Osteocyte (in vitro differentiated cells): Measurements from ENCODE around the gene OR2A2. TPM values are rescaled to one million over a fixed set of nuclear protein-coding genes. Genes with fewer than 3 reads are reported as not detected.

Experiments used
- DNase-seq: peaks from one replicate; pipeline ENCODE4 v3.0.0; 2021; ENCODE audit warnings: mixed read lengths; ENCODE audit not compliant: unreplicated experiment; ENCODE audit errors: extremely low spot score
- H3K27ac Mint-ChIP-seq: one replicate; pipeline ENCODE4 v1.8.0; 2021; ENCODE audit warnings: mild to moderate bottlenecking, mixed read lengths; ENCODE audit not compliant: unreplicated experiment
- H3K27me3 Mint-ChIP-seq: one replicate; pipeline ENCODE4 v1.8.0; 2021; ENCODE audit warnings: mixed read lengths; ENCODE audit not compliant: unreplicated experiment
- H3K36me3 Mint-ChIP-seq: one replicate; pipeline ENCODE4 v1.8.0; 2021; ENCODE audit warnings: mixed read lengths; ENCODE audit not compliant: unreplicated experiment
- H3K4me1 Mint-ChIP-seq: one replicate; pipeline ENCODE4 v1.8.0; 2021; ENCODE audit warnings: mixed read lengths; ENCODE audit not compliant: unreplicated experiment
- H3K4me3 Mint-ChIP-seq: one replicate; pipeline ENCODE4 v1.8.0; 2021; ENCODE audit warnings: mild to moderate bottlenecking, moderate library complexity, mixed read lengths; ENCODE audit not compliant: unreplicated experiment
- H3K9me3 Mint-ChIP-seq: one replicate; pipeline ENCODE4 v1.8.0; 2021; ENCODE audit warnings: mixed read lengths; ENCODE audit not compliant: unreplicated experiment
- total RNA-seq: library from RNA; stranded (reverse); gene quantifications from 2 replicates; pipeline ENCODE4 v1.2.1, GENCODE V29; 2021
- TF ChIP-seq, protein P1 (sequence below): fragments of 200-600 bp; sonication (generic); IDR thresholded peaks from 2 replicates; pipeline ENCODE4 v1.5.0; 2021; ENCODE audit warnings: antibody characterized with exemption, mild to moderate bottlenecking, moderate library complexity

Gene OR2A2
- total RNA-seq, 1 donor from 2014 or later: not detected

DNA sequence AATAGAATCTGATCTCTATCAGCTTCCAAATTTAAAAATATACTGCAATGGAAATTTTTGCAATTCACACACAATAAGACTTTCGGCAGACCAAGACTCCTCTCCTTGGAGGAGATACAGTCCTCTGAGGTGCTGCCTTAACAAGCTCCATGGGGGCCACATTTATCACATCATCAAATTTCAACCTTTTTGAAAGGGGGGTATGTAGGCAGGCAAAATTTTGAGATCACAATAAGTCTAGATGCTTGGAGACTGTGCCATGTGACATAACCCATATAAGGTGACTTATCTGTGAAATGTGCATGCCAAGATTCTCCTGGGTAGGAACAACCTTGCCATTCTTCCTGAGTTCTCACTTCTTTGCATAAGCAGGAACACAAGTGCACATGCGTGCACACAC, 23.4 kb upstream of the OR2A2 start, which contains the start of gene OR2A12:
TSS of gene OR2A12 (plus strand) at position 301 of the 400 bp plus-strand sequence. CDS start 8,830 bp downstream, outside the sequence.
- peaks cover 8% of the 10 kb centered on the region for H3K27me3 Mint-ChIP-seq
- no peaks in the 10 kb centered on the region for H3K4me1 Mint-ChIP-seq

DNA sequence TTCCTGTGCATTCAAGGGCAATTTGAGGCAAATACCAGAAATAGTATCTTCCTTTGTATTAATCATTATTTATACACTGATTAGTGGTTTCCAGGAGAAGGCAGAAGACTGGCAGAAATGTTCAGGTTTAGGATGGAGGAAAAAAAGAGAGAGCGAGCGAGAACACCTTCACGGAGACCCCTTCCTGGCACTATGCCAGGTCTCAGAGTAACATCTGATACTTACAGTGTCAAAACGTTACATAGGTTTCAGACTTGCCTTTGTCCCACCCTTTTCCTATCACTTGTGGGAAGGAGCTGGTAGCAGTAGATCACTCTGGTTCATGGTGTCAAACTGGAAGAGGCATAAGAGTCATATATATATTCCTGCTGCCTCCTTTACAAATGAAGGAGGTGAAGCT, 22.7 kb upstream of the OR2A2 start:
- Mint-ChIP-seq H3K9me3 (no peaks in the 10 kb centered on the region), H3K36me3 (no peaks in the 10 kb centered on the region), H3K4me1 (no peaks in the 10 kb centered on the region), H3K27me3 (peaks cover 6% of the 10 kb centered on the region), H3K27ac (no peak overlapping the region), H3K4me3 (no peak overlapping the region)
- TF ChIP-seq, protein P1, sequence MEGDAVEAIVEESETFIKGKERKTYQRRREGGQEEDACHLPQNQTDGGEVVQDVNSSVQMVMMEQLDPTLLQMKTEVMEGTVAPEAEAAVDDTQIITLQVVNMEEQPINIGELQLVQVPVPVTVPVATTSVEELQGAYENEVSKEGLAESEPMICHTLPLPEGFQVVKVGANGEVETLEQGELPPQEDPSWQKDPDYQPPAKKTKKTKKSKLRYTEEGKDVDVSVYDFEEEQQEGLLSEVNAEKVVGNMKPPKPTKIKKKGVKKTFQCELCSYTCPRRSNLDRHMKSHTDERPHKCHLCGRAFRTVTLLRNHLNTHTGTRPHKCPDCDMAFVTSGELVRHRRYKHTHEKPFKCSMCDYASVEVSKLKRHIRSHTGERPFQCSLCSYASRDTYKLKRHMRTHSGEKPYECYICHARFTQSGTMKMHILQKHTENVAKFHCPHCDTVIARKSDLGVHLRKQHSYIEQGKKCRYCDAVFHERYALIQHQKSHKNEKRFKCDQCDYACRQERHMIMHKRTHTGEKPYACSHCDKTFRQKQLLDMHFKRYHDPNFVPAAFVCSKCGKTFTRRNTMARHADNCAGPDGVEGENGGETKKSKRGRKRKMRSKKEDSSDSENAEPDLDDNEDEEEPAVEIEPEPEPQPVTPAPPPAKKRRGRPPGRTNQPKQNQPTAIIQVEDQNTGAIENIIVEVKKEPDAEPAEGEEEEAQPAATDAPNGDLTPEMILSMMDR: no peak
- DNase-seq: no peak

More for the DNA sequence above, 23.4 kb upstream of the OR2A2 start, which contains the start of gene OR2A12:
- no peak within 1 kb of the TSS for H3K27ac Mint-ChIP-seq
- H3K9me3 Mint-ChIP-seq: no peaks in the 10 kb centered on the region
- no peaks in the 10 kb centered on the region for H3K36me3 Mint-ChIP-seq
- no peak within 1 kb of the TSS for H3K4me3 Mint-ChIP-seq
- no peak for DNase-seq
- TF ChIP-seq, protein P1: no peak

DNA sequence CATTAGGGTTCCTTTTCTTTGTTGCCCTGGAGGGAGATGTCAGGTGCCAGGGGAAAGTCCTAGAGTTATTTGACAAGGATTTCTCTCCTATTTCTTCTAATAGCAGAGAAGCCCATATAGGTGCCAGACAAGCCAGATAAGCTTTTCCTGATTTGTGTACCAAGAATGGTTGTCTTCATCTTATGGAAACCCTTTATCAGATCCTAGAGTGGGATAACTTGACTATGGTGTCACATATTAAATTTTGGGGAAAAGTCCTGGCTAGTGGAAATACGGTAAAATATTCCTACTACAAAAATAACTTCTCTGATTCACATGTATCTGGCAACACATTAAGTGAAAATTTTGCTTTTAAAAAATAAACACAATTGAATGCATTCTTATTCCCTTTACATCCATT, 22.2 kb upstream of the OR2A2 start:
- H3K9me3 Mint-ChIP-seq: no peaks in the 10 kb centered on the region
- no peaks in the 10 kb centered on the region for H3K36me3 Mint-ChIP-seq
- TF ChIP-seq, protein P1: no peak
- DNase-seq: no peak
- no peaks in the 10 kb centered on the region for H3K4me1 Mint-ChIP-seq
- H3K27ac Mint-ChIP-seq: no peak overlapping the region
- peaks cover 4% of the 10 kb centered on the region for H3K27me3 Mint-ChIP-seq
- H3K4me3 Mint-ChIP-seq: no peak overlapping the region

DNA sequence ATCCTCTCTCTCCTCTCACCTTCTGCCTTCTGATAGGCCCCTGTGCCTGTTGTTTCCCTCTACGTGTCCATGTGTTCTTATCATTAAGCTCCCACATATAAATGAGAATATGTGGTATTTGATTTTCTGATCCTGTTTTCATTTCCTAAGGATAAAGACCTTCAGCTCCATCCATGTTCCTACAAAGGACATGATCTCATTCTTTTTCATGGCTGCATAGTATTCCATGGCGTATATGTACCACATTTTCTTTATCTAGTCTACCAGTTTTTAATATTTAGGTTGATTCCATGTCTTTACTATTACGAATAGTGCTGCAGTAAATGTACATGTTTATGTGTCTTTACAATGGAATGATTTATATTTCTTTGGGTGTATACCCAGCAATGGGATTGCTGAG, 18.7 kb upstream of the OR2A2 start:
- no peaks in the 10 kb centered on the region for H3K36me3 Mint-ChIP-seq
- no peaks in the 10 kb centered on the region for H3K27me3 Mint-ChIP-seq
- H3K4me3 Mint-ChIP-seq: no peak overlapping the region
- TF ChIP-seq, protein P1: no peak
- no peaks in the 10 kb centered on the region for H3K9me3 Mint-ChIP-seq
- no peak for DNase-seq
- no peaks in the 10 kb centered on the region for H3K4me1 Mint-ChIP-seq
- no peak overlapping the region for H3K27ac Mint-ChIP-seq

DNA sequence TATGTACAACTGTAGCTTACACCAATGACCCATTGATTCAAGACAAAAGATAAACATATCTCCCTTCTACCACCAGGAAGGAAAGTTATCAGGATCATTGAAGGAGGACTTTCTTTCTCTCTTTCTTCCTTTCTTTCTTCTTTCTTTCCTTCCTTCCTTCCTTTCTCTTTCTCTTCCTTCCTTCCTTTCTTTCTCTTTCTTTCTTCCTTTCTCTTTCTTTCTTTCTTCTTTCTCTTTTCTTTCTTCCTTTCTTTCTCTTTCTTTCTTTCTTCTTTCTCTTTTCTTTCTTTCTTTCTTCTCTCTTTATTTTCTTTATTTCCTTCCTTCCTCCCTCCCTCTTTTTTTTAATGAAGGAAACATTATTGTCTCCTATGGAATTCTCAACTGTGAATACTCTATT, 10.6 kb upstream of the OR2A2 start:
- TF ChIP-seq, protein P1: no peak
- H3K36me3 Mint-ChIP-seq: no peaks in the 10 kb centered on the region
- no peaks in the 10 kb centered on the region for H3K9me3 Mint-ChIP-seq
- no peak overlapping the region for H3K27ac Mint-ChIP-seq
- H3K4me3 Mint-ChIP-seq: no peak overlapping the region
- H3K4me1 Mint-ChIP-seq: no peaks in the 10 kb centered on the region
- DNase-seq: no peak
- peaks cover 24% of the 10 kb centered on the region for H3K27me3 Mint-ChIP-seq
